GM19468 (cell line): Measurements from ENCODE around the gene SPRR1B.
"Not testable (repeated sequence)": the region's sequence is repeated elsewhere in the genome, so short reads cannot be mapped to it uniquely, and the experiment has no call there.

ENCODE experiments used
- ATAC-seq: cut with Tn5 transposase; IDR thresholded peaks from one replicate; pipeline ENCODE4 v1.9.1; 2021; ENCODE audit warnings: mild to moderate bottlenecking, moderate library complexity, moderate number of reproducible peaks; ENCODE audit not compliant: unreplicated experiment; ENCODE audit errors: extremely low read depth

SPRR1B gene, protein sequence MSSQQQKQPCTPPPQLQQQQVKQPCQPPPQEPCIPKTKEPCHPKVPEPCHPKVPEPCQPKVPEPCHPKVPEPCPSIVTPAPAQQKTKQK

DNA sequence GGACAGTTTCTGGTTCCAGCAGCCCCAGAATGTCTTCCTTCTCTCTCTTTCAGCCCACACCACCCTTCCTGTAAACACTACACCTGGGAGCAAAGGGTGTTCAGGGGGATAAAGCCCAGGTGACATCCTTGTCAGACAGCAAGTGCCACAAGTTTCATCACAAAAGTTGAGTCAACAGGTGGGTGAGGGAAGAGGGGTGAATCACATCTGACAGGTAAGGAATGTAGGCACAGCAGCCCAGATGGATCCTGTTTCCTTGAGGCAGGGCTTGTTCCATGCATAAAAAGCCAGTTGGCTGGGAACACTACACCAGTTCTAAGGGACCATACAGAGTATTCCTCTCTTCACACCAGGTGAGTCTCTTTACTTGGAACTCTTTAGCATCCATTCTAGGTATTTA, at the start of gene SPRR1B:
Gene SPRR1B (plus strand): TSS at position 309 of the 400 bp plus-strand sequence. CDS start 1,143 bp downstream, outside the sequence.
- no peak for ATAC-seq

DNA sequence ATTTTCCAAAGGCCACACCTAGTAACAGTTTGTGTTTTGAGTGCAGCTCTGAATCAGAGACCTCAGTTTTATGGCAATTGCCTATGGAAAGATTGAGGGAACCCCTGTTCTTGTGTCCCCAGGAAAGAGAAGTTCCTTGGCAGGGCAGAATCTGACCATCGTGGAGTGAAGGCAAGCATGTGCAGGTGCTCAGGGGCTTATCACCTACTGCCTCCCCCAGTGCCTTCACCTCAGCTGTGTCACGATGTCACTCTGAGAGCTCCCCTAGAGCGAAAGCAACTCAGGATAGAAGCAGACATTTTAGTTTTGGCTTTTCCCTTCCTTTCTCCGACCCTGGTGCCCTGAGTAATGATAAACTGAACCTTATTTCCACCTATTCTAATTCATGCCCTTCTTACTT, 48.9 kb upstream of the SPRR1B start:
- no peak for ATAC-seq

DNA sequence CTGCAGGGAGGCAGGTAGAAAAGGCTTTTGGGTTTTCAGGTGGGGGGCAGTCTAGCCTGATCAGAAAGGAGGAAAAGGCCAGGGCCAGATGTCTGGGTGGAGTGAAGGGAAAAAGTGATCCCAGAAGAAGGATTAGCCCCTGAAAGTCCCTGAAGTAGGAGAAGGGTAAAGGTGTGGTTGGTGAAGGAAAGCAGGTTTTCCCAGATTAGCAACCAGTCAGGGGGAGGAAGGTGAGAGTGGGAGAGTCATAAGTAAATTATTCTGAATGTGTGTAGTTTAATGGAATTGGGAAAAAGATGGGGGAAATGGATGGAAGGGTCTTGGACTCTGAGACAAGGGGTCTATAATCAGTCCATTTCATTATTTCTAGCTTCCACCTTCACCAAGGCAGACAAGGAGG, 47.8 kb upstream of the SPRR1B start:
- no peak for ATAC-seq

DNA sequence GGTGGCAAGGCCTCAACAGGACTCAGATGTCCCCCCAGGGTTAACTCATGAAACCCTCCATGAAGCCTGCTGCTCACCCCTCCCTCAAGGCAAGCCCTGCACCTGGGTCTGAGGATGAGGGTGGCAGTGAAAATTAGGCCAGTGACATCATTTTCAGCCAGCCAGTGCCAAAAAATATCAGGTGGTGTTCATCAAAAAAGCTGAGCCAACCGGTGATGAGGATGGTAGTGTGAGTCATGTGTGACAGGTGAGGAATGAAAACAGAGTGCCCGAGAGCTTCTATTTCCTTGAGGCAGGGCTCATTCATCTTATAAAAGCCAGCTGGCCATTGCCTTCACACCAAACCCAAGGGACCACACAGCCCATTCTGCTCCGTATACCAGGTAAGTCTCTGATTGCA, 47.3 kb upstream of the SPRR1B start, which contains the start of gene SPRR1A:
Gene SPRR1A (plus strand): TSS at position 339 of the 400 bp plus-strand sequence. CDS start 1,150 bp downstream, outside the sequence.
- ATAC-seq = no peak

DNA sequence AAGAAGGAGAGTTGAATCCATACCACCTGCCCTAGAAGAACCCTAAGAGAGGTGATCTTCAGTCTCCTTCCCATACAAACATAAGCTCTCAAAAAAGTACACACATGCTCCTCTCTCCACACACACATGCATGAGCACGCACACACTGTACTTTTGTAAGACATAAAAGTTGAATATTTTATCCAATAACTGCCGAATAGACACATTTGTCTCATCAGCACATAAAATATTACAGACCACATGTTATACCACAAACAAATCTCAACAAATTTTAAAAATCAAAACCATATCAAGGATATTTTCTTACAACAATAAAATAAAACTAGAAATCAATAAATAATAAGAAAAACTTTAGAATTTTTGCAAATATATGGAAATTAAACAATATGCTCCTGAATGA, 44.4 kb upstream of the SPRR1B start:
- ATAC-seq = no peak

DNA sequence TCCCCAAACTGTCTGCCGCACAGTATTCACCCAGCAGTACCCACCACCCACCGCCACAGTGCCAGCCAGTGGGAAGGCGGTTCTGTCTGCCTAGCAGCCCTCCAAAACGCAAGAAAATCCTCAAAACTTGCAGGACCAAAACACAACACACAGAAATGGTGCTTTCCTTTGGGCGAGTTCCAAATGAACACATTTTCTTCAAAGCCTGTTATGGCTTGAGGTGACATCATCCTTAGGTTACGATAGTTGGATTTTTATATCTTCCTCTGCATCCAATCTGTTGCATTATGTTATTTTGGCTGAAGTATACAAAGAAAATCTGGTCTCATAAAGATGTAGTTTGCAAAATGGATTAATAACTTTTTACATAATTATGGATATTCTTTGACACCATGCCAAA, 37.8 kb upstream of the SPRR1B start:
- no peak for ATAC-seq

DNA sequence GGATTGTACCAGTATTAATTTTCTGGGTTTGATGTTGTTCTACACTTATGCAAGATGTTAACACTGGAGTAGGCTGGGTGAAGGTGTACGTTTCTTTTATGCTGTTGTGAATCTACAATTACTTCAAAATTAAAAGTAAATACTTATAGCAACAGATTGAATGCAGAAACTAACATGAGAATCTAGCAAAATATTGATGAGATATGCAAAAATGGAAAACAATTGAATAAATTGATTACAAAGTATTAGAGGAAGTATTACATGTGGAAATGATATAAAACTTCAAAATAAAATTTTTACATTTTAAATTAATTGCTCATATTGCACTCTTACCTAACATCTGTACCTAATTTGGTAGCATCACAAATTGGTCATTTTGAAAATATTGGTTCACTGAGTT, 35.2 kb upstream of the SPRR1B start:
- no peak for ATAC-seq

DNA sequence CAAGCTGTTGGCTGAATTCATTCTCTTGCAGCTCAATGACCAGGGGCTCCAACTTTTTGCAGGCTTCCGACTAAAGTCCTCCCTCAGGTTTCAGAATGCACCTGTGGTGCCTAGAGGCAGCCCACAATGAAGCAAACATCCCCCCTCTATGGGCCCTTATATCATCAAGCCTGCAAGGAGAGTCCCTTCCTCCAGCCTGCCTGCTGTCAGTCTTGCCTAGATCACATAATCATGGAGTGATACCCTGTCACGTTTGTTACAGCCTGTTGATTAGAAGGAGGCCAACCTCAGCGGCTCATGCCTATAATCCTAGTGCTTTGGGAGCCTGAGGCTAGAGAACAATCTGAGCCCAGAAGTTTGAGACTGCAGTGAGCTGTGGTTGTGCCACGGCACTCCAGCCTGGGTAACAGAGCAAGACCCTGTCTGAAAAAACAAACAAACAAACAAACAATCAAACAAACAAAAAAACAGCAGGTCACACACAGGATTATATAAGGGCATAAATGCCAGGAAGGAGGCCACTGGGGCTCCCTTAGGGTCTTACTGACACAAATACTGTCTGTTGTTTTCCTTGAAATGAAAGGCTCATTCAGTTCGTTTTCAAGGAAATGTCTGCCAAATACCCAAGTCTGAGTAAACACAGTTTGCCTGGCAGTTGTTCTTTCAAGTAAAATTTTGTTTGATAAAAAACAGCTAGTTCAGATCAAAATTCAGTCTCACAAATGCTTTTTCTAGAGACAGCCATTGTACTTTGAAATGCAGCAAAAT, 34.2 kb upstream of the SPRR1B start:
- ATAC-seq = no peak

DNA sequence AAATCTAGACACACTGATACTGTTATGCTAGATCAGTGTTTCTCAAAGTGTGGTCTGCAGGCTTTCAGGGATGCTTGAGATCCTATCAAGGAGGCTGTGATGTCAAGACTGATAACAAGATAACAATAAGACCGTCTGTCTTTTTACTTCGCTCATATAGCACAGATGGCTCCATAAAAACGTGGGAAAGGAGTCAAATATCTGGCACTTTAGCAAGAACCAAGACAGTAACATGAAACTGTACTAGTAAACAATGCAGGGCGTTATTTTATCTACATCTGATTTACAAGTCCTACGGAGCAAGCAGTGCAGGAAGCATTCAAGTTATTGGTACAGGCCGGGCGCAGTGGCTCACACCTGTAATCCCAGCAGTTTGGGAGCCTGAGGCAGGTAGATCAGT, 33.1 kb upstream of the SPRR1B start:
- no peak for ATAC-seq

DNA sequence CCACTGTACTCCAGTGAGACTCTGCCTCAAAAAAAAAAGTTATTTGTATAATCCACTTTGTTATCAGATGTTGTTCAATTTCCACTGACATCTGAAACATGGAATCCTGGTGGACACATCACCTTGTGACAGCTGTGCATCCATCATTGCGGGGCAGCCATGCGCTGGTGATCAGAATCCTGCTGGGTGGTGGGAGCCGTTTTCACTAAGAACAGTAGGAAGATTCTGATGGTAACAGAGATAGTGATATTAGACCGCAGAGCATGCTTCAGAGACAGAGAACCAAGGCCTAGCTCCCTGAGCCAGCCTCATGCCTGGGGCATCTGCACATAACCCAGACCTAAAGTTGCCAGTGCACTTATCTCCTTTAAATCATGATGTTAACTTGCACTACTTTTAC, 32.5 kb upstream of the SPRR1B start:
- ATAC-seq = no peak

DNA sequence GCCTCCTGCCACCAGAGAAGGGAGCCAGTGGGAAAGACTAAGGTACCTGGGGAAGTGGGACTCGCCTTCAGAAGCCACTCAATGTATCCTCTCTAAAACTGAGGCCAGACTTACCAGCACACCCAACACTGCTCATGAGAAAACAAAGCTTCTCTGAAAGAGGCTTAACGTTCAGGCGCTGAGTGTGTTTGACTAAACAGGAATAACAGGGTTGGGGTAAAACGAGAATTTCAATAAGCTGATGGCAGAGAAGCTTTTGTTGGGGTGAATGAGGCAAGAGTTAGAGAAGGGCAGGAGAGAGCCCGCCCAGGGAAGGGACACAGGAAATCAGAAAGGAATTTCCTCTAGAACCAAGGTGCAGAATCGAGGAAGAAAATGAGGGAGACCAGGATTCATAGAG, 31.2 kb upstream of the SPRR1B start:
- no peak for ATAC-seq

DNA sequence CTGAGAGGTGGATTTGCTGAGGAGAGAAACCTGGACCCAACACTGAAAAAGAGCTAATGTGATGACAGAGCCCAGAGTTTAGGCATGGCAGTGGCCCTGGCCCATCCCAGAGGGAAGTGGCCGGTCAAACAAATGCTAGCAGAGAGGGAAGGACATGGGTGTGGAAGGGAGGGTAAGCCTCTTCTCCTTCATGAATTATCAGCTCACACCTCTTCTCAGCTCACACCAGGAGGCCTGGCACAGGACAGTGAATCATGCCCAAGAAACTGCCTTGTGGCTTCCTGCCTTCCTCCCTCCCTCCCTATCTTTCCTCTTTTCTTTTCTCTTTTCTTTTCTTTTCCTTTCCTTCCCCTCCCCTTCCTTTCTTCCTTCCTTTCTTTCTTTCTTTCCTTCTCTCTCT, 30.7 kb upstream of the SPRR1B start:
- no peak for ATAC-seq

DNA sequence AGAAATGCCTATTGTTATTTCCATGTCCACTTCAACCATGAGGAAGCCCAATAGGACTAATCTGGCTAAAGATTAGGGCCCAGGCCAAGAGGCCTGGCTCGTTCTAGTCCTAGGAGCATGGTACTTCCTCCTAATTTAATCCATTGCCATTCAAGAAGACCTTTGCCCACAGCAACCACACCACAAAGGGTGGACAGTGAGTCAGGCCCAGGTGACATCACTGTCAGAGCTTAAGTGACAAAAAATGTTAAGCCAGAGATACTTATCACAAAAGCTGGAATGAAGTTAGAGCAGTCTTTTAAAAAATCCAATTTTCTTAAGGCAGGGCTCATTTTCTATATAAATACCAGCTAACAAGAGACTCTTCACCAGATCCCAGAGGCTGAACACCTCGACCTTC, 29.6 kb upstream of the SPRR1B start, which contains the start of gene SPRR3:
Gene SPRR3 (plus strand): TSS at position 368 of the 400 bp plus-strand sequence. CDS start 1,272 bp downstream, outside the sequence.
- ATAC-seq = no peak

DNA sequence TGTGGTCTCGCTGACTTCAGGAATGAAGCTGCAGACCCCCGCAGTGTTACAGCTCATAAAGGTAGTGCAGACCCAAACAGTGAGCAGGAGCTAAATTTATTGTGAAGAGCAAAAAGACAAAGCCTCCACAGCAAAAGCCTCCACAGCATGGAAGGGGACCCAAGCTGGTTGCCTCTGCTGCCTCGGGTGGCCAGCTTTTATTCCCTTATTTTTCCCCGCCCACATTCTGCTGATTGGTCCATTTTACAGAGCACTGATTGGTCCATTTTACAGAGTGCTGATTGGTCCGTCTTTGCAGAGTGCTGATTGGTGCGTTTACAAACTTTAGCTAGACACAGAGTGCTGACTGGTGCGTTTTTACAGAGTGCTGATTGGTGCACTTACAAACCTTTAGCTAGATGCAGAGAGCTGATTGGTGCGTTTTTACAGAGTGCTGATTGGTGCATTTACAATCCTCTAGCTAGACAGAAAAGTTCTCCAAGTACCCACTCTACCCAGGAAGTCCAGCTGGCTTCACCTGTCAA, 19.7 kb upstream of the SPRR1B start:
- not testable (repeated sequence) for ATAC-seq

DNA sequence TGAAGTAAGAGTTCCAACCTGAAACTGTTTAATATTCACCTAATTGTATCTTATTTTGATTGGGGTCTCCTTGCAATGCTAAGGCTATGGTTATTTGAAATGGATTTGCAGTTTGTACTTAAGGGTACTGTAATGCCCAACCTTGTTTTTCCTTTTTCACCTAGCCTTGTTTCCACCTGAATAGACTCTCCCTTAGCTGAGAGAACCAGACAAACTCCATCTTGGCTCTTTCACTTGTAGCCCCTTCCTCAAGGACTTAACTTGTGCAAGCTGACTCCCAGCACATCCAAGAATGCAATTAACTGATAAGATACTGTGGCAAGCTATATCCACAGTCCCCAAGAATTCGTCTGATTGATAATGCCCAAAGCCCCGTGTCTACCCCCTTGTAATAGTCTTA, 9.2 kb upstream of the SPRR1B start:
- not testable (repeated sequence) for ATAC-seq

DNA sequence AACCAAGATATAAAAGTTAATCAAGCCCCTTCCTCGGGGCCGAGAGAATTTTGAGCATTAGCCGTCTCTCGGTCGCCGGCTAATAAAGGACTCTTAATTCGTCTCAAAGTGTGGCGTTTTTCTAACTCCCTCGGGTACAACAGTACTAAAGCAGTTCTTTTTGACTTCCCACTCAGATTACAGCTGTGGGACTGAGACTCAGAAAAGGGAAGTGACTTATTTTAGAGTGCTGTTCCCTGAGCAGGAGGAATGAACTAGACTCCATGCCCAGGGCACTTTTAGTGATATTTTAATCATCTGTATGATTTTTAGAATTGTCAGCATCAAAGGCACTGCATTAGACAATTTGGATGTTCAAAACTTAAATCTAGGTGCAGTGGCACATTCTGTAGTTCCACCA, 8.7 kb upstream of the SPRR1B start:
- not testable (repeated sequence) for ATAC-seq

DNA sequence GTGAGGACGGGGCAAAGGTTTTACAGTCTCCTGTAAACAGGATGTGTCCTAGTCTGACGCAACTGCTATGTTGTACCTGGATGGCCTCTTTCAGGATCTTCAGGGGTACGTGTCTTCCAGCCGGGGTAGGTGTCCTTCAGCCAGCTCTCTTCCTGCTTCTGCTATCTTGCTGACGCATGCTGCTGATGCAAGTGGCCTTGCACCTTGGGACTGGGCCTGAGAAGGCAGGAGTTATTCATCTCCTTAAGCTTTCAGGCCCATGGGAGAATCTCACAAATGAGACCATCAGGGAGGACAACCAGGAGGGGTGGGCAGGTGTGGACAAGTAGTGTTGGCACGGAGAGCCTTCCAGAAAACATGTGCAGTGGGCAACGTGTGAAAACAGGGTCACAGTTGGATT, 7.9 kb upstream of the SPRR1B start:
- ATAC-seq = no peak

DNA sequence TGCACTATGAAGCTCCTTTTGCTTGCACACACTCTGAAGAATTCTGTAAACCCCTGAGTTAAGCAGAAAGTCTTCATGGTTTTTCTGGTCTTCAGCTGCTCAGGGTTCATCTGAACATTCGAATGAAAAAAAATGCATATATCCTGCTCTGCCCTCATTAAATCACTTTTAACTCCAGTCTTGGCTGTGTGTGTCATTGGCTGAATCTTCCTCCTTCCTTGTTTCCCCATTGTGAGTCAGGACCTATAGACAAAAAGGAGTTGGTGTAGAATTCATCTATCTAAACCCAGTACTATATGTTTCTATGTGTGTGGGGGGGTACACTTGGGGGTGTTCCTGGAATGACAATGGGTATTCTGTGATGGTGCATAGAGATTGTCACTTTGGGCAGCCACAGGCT, 6.6 kb upstream of the SPRR1B start:
- no peak for ATAC-seq

DNA sequence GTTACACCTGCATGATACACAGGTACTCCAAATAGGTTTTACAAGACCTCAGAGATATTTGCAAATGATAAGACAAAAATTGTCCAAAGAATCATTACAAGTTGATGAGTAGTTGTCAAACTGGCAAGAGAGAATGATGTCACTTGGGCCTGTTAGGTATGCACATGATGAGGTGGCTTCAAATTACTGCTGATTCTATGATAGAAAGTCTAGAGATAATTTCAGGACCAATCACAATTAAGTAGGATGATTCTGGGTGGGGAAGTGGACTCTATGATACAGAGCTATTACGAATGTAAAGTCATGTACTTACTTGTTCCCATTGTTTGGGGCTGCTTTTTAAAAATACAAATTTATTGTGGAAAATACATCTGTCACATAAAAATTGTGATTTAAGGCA, 5.2 kb upstream of the SPRR1B start:
- ATAC-seq = no peak

DNA sequence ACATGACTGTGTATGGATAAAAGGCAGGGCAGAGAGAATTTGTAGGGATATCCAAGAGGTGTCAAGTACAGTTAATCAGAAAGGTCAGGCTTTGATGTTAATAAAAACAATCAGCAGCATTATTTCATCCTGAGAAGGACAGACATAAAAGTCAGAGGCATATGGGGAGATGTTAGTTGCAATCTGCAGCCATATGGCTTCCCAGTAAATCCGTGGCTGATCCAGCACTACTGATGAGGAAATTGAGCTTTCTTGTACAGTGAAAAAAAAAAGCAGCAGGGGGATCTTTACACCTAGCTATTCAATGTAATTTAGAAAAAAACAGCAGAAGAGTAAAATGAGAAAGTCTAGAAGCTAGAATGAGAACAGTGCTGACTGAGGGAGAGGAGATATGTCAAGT, 2.2 kb upstream of the SPRR1B start:
- no peak for ATAC-seq

DNA sequence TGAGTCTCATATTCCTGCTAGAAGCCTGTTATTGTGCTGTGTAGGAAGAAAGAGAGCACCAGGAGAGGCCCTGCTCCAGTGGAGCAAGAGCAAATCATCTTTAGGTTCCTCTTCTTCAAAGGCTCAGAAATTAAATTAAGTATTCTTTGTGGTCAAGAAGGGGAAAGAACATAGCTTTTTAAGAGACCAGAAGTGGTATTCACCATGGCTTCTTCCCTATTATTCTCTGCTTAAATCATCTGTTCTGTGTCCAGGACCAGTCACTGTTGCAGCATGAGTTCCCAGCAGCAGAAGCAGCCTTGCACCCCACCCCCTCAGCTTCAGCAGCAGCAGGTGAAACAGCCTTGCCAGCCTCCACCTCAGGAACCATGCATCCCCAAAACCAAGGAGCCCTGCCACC, 1.1 kb downstream of the SPRR1B start:
- no peak for ATAC-seq
